ENCODE measurements around the gene BABAM2.

DNA sequence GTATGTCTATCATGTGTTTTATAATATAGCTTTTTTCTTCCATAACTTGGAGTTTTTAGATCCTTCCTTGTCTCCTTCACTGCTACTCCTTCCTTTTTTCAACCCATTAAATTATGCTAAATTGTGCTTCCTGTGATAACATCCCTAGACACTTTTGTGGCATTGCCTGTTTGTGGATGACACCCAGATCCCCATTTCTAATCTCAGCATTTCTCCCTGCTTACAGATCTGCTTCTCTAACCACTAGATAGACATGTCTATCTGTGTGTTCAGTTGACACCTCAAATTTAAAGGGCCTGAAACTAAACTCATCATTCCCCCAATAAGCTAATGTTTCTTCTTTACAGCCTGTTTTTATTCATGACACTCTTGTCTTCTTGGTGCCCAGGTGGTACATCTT, 244.8 kb downstream of the BABAM2 start:
- no peak for TF ChIP-seq EZH2phosphoT487 (IDR thresholded peaks at IDR 0.05; ENCODE audit: borderline replicate concordance, low read depth, low read length)
- TF ChIP-seq, protein P1, sequence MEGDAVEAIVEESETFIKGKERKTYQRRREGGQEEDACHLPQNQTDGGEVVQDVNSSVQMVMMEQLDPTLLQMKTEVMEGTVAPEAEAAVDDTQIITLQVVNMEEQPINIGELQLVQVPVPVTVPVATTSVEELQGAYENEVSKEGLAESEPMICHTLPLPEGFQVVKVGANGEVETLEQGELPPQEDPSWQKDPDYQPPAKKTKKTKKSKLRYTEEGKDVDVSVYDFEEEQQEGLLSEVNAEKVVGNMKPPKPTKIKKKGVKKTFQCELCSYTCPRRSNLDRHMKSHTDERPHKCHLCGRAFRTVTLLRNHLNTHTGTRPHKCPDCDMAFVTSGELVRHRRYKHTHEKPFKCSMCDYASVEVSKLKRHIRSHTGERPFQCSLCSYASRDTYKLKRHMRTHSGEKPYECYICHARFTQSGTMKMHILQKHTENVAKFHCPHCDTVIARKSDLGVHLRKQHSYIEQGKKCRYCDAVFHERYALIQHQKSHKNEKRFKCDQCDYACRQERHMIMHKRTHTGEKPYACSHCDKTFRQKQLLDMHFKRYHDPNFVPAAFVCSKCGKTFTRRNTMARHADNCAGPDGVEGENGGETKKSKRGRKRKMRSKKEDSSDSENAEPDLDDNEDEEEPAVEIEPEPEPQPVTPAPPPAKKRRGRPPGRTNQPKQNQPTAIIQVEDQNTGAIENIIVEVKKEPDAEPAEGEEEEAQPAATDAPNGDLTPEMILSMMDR (conservative IDR thresholded peaks at IDR 0.05; ENCODE audit: low read length): no peak
